GM23338 (cell line): ENCODE data around the gene EXOC3L1. TPM values are rescaled to one million over a fixed set of nuclear protein-coding genes. Genes with fewer than 3 reads are reported as not detected.

Source experiments
- ATAC-seq: fragments of 200-7000 bp; cut with Tn5 transposase; 3 replicates; pipeline ENCODE4 v1.9.1; 2020
- DNase-seq: peaks from one replicate; pipeline ENCODE4 v3.0.0-alpha.2; 2015; ENCODE audit warnings: low spot score
- H2AFZ ChIP-seq: fragments of 200-600 bp; sonication (generic); 2 replicates; pipeline ENCODE4 v1.8.0; 2016; ENCODE audit warnings: antibody characterized with exemption, mild to moderate bottlenecking, moderate library complexity
- H3F3A ChIP-seq: fragments of 200-600 bp; sonication (generic); replicated peaks from 2 replicates; pipeline ENCODE4 v1.8.0; 2017; ENCODE audit warnings: antibody characterized with exemption, mixed run types, low read depth
- H3K27ac ChIP-seq: fragments of 200-600 bp; sonication (generic); 2 replicates; pipeline ENCODE4 v1.6.1; 2016; ENCODE audit warnings: low read depth
- H3K27me3 ChIP-seq: fragments of 200-600 bp; sonication (generic); 2 replicates; pipeline ENCODE4 v1.8.0; 2016; ENCODE audit warnings: mild to moderate bottlenecking, mixed run types, moderate library complexity; ENCODE audit not compliant: insufficient read depth
- H3K36me3 ChIP-seq: fragments of 200-600 bp; sonication (generic); 2 replicates; pipeline ENCODE4 v1.8.0; 2016; ENCODE audit warnings: mild to moderate bottlenecking; ENCODE audit not compliant: insufficient read depth
- H3K4me1 ChIP-seq: fragments of 200-600 bp; sonication (generic); 2 replicates; pipeline ENCODE4 v1.8.0; 2016; ENCODE audit warnings: mild to moderate bottlenecking, moderate library complexity; ENCODE audit not compliant: insufficient read depth
- H3K4me2 ChIP-seq: fragments of 200-600 bp; sonication (generic); 2 replicates; pipeline ENCODE4 v1.7.1; 2017; ENCODE audit warnings: mixed run types
- H3K4me3 ChIP-seq: fragments of 200-600 bp; sonication (generic); 2 replicates; pipeline ENCODE4 v1.6.1; 2016; ENCODE audit warnings: mixed run types
- H3K79me2 ChIP-seq: fragments of 200-600 bp; sonication (generic); replicated peaks from 2 replicates; pipeline ENCODE4 v1.8.0; 2017; ENCODE audit warnings: mild to moderate bottlenecking; ENCODE audit not compliant: insufficient read depth
- H3K9me2 ChIP-seq: fragments of 200-600 bp; sonication (generic); 2 replicates; pipeline ENCODE4 v1.8.0; 2017; ENCODE audit not compliant: insufficient read depth
- H4K20me1 ChIP-seq: fragments of 200-600 bp; sonication (generic); replicated peaks from 2 replicates; pipeline ENCODE4 v1.8.0; 2017; ENCODE audit warnings: mild to moderate bottlenecking; ENCODE audit not compliant: insufficient read depth
- H3K27ac Mint-ChIP-seq: 2 replicates; pipeline ENCODE4 v1.8.0; 2020; ENCODE audit warnings: inconsistent platforms, mild to moderate bottlenecking, moderate library complexity, mixed read lengths
- H3K27me3 Mint-ChIP-seq: 3 replicates; pipeline ENCODE4 v1.8.0; 2022; ENCODE audit warnings: low read depth, mild to moderate bottlenecking, moderate library complexity, mixed read lengths, inconsistent platforms; ENCODE audit not compliant: insufficient read depth, poor library complexity
- H3K36me3 Mint-ChIP-seq: 3 replicates; pipeline ENCODE4 v1.8.0; 2021; ENCODE audit warnings: low read depth, mild to moderate bottlenecking, inconsistent platforms, moderate library complexity, mixed read lengths
- H3K4me1 Mint-ChIP-seq: 3 replicates; pipeline ENCODE4 v1.8.0; 2020; ENCODE audit warnings: mild to moderate bottlenecking, inconsistent platforms, mixed read lengths
- H3K4me3 Mint-ChIP-seq: 3 replicates; pipeline ENCODE4 v1.8.0; 2021; ENCODE audit warnings: moderate library complexity, mild to moderate bottlenecking, inconsistent platforms, mixed read lengths
- H3K9me3 Mint-ChIP-seq: 3 replicates; pipeline ENCODE4 v1.8.0; 2020; ENCODE audit warnings: moderate library complexity, mild to moderate bottlenecking, inconsistent platforms, mixed read lengths
- CREB1 ChIP-seq: fragments of 250-450 bp; sonication (Bioruptor Pico); IDR thresholded peaks from 2 replicates; pipeline ENCODE4 v1.5.0; 2020; ENCODE audit warnings: low read depth, mild to moderate bottlenecking, moderate library complexity
- EZH2 ChIP-seq: fragments of 200-600 bp; sonication (generic); IDR thresholded peaks from one replicate; pipeline ENCODE4 v1.8.0; 2017; ENCODE audit warnings: antibody characterized with exemption, mild to moderate bottlenecking, low read depth; ENCODE audit not compliant: unreplicated experiment
- EZH2phosphoT487 ChIP-seq: fragments of 200-600 bp; sonication (generic); IDR thresholded peaks from one replicate; pipeline ENCODE4 v1.8.1; 2018; ENCODE audit warnings: antibody characterized with exemption; ENCODE audit not compliant: unreplicated experiment
- JUNB ChIP-seq: IDR thresholded peaks from one replicate; pipeline ENCODE4 v1.6.1; 2016; ENCODE audit warnings: antibody characterized with exemption; ENCODE audit not compliant: unreplicated experiment
- NANOG ChIP-seq: IDR thresholded peaks from 2 replicates; pipeline ENCODE4 v1.6.1; 2016; ENCODE audit warnings: antibody characterized with exemption, borderline replicate concordance
- POLR2AphosphoS5 ChIP-seq: IDR thresholded peaks from 2 replicates; pipeline ENCODE4 v1.6.1; 2016; ENCODE audit warnings: antibody characterized with exemption, low read depth
- REST ChIP-seq: IDR thresholded peaks from one replicate; pipeline ENCODE4 v1.6.1; 2018; ENCODE audit warnings: antibody characterized with exemption; ENCODE audit not compliant: unreplicated experiment
- STAT1 ChIP-seq: IDR thresholded peaks from one replicate; pipeline ENCODE4 v1.6.1; 2016; ENCODE audit warnings: antibody characterized with exemption; ENCODE audit not compliant: unreplicated experiment
- ZNF114 ChIP-seq: fragments of 250-450 bp; sonication (Bioruptor Pico); IDR thresholded peaks from 2 replicates; pipeline ENCODE4 v1.5.0; 2020; ENCODE audit warnings: mild to moderate bottlenecking, moderate library complexity
- ZNF331 ChIP-seq: fragments of 250-450 bp; sonication (Bioruptor Pico); IDR thresholded peaks from 2 replicates; pipeline ENCODE4 v1.5.0; 2020; ENCODE audit warnings: low read depth, mild to moderate bottlenecking, moderate library complexity
- polyA plus RNA-seq: library from polyadenylated mRNA; unstranded; fragments of >200 nt; fragmentation: Nextera tagmentation; extraction: Ambion mirVana; gene quantifications from 2 replicates; pipeline ENCODE4 v1.2.1, GENCODE V29; 2016
- total RNA-seq: library from RNA; depleted of rRNA; stranded (reverse); fragments of >200 nt; shearing (Covaris generic); gene quantifications from 2 replicates; pipeline ENCODE4 v1.2.3, GENCODE V29; 2014
- TF ChIP-seq, protein P1 (sequence below): fragments of 250-450 bp; sonication (Bioruptor Pico); IDR thresholded peaks from 2 replicates; pipeline ENCODE4 v1.5.0; 2020; ENCODE audit warnings: mild to moderate bottlenecking, moderate library complexity
- TF ChIP-seq, protein P2 (sequence below), 2 experiments: fragments of 200-600 bp in 1 of 2; sonication (generic) in 1 of 2; conservative IDR thresholded peaks; 2 replicates each; pipeline versions ENCODE4 v1.5.1 to v1.6.1; 2016 to 2017; ENCODE audit warnings: antibody characterized with exemption in 2 of 2, low read depth in 2 of 2, mild to moderate bottlenecking in 2 of 2, moderate library complexity in 1 of 2
- TF ChIP-seq, protein P3 (sequence below): IDR thresholded peaks from 2 replicates; pipeline ENCODE4 v1.6.1; 2016; ENCODE audit warnings: antibody characterized with exemption

Gene EXOC3L1
- total and polyA plus RNA-seq, 2 experiments from 2014 or later: 1.1 to 2.3 TPM

GRCh38 chr16:67202956-67203493, 13.1 kb upstream of the EXOC3L1 start:
- H3F3A ChIP-seq: peaks cover 7% of the 10 kb centered on the region; the same call in 1 of the 2 replicates
- Mint-ChIP-seq H3K4me1 (peaks cover 11% of the 10 kb centered on the region), H3K4me3 (no peak overlapping the region), H3K9me3 (no peaks in the 10 kb centered on the region), H3K27me3 (peaks cover 15% of the 10 kb centered on the region), H3K27ac (no peak overlapping the region), H3K36me3 (peaks cover 10% of the 10 kb centered on the region; the same call in 2 of the 3 replicates)
- H3K4me2 ChIP-seq: no peak overlapping the region
- no peaks in the 10 kb centered on the region for H3K9me2 ChIP-seq
- H3K27me3 ChIP-seq: no peaks in the 10 kb centered on the region
- no peak for TF ChIP-seq CREB1 (CRISPR knock-in tag)
- no peak for TF ChIP-seq ZNF331 (CRISPR knock-in tag)
- TF ChIP-seq, protein P1, sequence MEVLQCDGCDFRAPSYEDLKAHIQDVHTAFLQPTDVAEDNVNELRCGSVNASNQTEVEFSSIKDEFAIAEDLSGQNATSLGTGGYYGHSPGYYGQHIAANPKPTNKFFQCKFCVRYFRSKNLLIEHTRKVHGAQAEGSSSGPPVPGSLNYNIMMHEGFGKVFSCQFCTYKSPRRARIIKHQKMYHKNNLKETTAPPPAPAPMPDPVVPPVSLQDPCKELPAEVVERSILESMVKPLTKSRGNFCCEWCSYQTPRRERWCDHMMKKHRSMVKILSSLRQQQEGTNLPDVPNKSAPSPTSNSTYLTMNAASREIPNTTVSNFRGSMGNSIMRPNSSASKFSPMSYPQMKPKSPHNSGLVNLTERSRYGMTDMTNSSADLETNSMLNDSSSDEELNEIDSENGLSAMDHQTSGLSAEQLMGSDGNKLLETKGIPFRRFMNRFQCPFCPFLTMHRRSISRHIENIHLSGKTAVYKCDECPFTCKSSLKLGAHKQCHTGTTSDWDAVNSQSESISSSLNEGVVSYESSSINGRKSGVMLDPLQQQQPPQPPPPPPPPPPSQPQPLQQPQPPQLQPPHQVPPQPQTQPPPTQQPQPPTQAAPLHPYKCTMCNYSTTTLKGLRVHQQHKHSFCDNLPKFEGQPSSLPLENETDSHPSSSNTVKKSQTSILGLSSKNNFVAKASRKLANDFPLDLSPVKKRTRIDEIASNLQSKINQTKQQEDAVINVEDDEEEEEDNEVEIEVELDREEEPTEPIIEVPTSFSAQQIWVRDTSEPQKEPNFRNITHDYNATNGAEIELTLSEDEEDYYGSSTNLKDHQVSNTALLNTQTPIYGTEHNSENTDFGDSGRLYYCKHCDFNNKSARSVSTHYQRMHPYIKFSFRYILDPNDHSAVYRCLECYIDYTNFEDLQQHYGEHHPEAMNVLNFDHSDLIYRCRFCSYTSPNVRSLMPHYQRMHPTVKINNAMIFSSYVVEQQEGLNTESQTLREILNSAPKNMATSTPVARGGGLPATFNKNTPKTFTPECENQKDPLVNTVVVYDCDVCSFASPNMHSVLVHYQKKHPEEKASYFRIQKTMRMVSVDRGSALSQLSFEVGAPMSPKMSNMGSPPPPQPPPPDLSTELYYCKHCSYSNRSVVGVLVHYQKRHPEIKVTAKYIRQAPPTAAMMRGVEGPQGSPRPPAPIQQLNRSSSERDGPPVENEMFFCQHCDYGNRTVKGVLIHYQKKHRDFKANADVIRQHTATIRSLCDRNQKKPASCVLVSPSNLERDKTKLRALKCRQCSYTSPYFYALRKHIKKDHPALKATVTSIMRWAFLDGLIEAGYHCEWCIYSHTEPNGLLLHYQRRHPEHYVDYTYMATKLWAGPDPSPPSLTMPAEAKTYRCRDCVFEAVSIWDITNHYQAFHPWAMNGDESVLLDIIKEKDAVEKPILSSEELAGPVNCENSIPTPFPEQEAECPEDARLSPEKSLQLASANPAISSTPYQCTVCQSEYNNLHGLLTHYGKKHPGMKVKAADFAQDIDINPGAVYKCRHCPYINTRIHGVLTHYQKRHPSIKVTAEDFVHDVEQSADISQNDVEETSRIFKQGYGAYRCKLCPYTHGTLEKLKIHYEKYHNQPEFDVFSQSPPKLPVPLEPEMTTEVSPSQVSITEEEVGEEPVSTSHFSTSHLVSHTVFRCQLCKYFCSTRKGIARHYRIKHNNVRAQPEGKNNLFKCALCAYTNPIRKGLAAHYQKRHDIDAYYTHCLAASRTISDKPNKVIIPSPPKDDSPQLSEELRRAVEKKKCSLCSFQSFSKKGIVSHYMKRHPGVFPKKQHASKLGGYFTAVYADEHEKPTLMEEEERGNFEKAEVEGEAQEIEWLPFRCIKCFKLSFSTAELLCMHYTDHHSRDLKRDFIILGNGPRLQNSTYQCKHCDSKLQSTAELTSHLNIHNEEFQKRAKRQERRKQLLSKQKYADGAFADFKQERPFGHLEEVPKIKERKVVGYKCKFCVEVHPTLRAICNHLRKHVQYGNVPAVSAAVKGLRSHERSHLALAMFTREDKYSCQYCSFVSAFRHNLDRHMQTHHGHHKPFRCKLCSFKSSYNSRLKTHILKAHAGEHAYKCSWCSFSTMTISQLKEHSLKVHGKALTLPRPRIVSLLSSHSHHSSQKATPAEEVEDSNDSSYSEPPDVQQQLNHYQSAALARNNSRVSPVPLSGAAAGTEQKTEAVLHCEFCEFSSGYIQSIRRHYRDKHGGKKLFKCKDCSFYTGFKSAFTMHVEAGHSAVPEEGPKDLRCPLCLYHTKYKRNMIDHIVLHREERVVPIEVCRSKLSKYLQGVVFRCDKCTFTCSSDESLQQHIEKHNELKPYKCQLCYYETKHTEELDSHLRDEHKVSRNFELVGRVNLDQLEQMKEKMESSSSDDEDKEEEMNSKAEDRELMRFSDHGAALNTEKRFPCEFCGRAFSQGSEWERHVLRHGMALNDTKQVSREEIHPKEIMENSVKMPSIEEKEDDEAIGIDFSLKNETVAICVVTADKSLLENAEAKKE (CRISPR knock-in tag): no peak
- no peak for TF ChIP-seq NANOG
- no peak for TF ChIP-seq EZH2
- TF ChIP-seq EZH2phosphoT487: no peak
- TF ChIP-seq REST: no peak
- no peak for TF ChIP-seq ZNF114 (CRISPR knock-in tag)
- TF ChIP-seq, protein P2, sequence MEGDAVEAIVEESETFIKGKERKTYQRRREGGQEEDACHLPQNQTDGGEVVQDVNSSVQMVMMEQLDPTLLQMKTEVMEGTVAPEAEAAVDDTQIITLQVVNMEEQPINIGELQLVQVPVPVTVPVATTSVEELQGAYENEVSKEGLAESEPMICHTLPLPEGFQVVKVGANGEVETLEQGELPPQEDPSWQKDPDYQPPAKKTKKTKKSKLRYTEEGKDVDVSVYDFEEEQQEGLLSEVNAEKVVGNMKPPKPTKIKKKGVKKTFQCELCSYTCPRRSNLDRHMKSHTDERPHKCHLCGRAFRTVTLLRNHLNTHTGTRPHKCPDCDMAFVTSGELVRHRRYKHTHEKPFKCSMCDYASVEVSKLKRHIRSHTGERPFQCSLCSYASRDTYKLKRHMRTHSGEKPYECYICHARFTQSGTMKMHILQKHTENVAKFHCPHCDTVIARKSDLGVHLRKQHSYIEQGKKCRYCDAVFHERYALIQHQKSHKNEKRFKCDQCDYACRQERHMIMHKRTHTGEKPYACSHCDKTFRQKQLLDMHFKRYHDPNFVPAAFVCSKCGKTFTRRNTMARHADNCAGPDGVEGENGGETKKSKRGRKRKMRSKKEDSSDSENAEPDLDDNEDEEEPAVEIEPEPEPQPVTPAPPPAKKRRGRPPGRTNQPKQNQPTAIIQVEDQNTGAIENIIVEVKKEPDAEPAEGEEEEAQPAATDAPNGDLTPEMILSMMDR (conservative IDR thresholded peaks at IDR 0.05; ENCODE audit: low read depth in 2 of 2): no peak
- no peak for TF ChIP-seq STAT1
- no peak for TF ChIP-seq POLR2AphosphoS5
- no peak for TF ChIP-seq JUNB
- TF ChIP-seq, protein P3, sequence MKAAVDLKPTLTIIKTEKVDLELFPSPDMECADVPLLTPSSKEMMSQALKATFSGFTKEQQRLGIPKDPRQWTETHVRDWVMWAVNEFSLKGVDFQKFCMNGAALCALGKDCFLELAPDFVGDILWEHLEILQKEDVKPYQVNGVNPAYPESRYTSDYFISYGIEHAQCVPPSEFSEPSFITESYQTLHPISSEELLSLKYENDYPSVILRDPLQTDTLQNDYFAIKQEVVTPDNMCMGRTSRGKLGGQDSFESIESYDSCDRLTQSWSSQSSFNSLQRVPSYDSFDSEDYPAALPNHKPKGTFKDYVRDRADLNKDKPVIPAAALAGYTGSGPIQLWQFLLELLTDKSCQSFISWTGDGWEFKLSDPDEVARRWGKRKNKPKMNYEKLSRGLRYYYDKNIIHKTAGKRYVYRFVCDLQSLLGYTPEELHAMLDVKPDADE: no peak
- no peak for ATAC-seq
- H2AFZ ChIP-seq: no peak overlapping the region
- H3K79me2 ChIP-seq: no peaks in the 10 kb centered on the region
- H4K20me1 ChIP-seq: no peaks in the 10 kb centered on the region; the same call in 1 of the 2 replicates
- no peak overlapping the region for H3K27ac ChIP-seq
- H3K4me1 ChIP-seq: peaks cover 9% of the 10 kb centered on the region
- H3K4me3 ChIP-seq: no peak overlapping the region
- no peaks in the 10 kb centered on the region for H3K36me3 ChIP-seq
- no peak for DNase-seq
